OCI-LY1 (cell line): ENCODE measurements around the gene SYNDIG1.

Source experiments
- H2AFZ ChIP-seq: fragments of 200-600 bp; sonication (generic), shearing (Covaris generic); 2 replicates; pipeline ENCODE4 v1.6.0; 2014; ENCODE audit warnings: antibody characterized with exemption, mild to moderate bottlenecking, low read length
- H3F3A ChIP-seq: fragments of 200-600 bp; sonication (generic), shearing (Covaris generic); 2 replicates; pipeline ENCODE4 v1.6.0; 2014; ENCODE audit warnings: mild to moderate bottlenecking, antibody characterized with exemption, low read length, moderate library complexity; ENCODE audit not compliant: insufficient read depth
- H3K27ac ChIP-seq: fragments of 200-600 bp; sonication (generic); 2 replicates; pipeline ENCODE4 v1.5.1; 2014; ENCODE audit warnings: low read length, mixed run types, mild to moderate bottlenecking, low read depth; ENCODE audit not compliant: poor library complexity, severe bottlenecking
- H3K27me3 ChIP-seq: fragments of 200-600 bp; sonication (generic); 2 replicates; pipeline ENCODE4 v1.6.0; 2014; ENCODE audit warnings: antibody characterized with exemption, mild to moderate bottlenecking, low read length, moderate library complexity; ENCODE audit not compliant: insufficient read depth
- H3K36me3 ChIP-seq: fragments of 200-600 bp; sonication (generic); 2 replicates; pipeline ENCODE4 v1.6.1; 2014; ENCODE audit warnings: mild to moderate bottlenecking, antibody characterized with exemption, low read length, moderate library complexity, mixed read lengths; ENCODE audit not compliant: insufficient read depth
- H3K4me1 ChIP-seq: fragments of 200-600 bp; sonication (generic); 2 replicates; pipeline ENCODE4 v1.5.1; 2014; ENCODE audit warnings: mild to moderate bottlenecking, low read length, moderate library complexity; ENCODE audit not compliant: insufficient read depth, severe bottlenecking
- H3K4me2 ChIP-seq: fragments of 200-600 bp; sonication (generic), shearing (Covaris generic); 2 replicates; pipeline ENCODE4 v1.6.1; 2014; ENCODE audit warnings: low read length
- H3K4me3 ChIP-seq: fragments of 200-600 bp; sonication (generic); 2 replicates; pipeline ENCODE4 v1.5.1; 2014; ENCODE audit warnings: low read length, low read depth, mild to moderate bottlenecking, mixed read lengths; ENCODE audit not compliant: poor library complexity, severe bottlenecking
- H3K79me2 ChIP-seq: fragments of 200-600 bp; shearing (Covaris generic); 2 replicates; pipeline ENCODE4 v1.6.1; 2016; ENCODE audit warnings: mixed run types, low read length, mixed read lengths; ENCODE audit not compliant: insufficient read depth
- H3K9ac ChIP-seq: fragments of 200-600 bp; sonication (generic), shearing (Covaris generic); 2 replicates; pipeline ENCODE4 v1.6.1; 2014; ENCODE audit warnings: mild to moderate bottlenecking, low read length, mixed read lengths
- H3K9me2 ChIP-seq: fragments of 200-600 bp; sonication (generic), shearing (Covaris generic); 2 replicates; pipeline ENCODE4 v1.6.1; 2014; ENCODE audit warnings: low read depth, mild to moderate bottlenecking, low read length, mixed read lengths
- H3K9me3 ChIP-seq: fragments of 200-600 bp; shearing (Covaris generic); 2 replicates; pipeline ENCODE4 v1.6.1; 2014; ENCODE audit warnings: low read length, mixed read lengths
- H4K20me1 ChIP-seq: fragments of 200-600 bp; sonication (generic), shearing (Covaris generic); 2 replicates; pipeline ENCODE4 v1.6.0; 2016; ENCODE audit warnings: mild to moderate bottlenecking, low read length; ENCODE audit not compliant: insufficient read depth
- CTCF ChIP-seq: fragments of 200-600 bp; sonication (generic), shearing (Covaris generic); IDR thresholded peaks from 2 replicates; pipeline ENCODE4 v1.5.1; 2017; ENCODE audit warnings: mild to moderate bottlenecking, antibody characterized with exemption, low read length, moderate library complexity, mixed read lengths
- EZH2 ChIP-seq: fragments of 200-600 bp; sonication (generic), shearing (Covaris generic); IDR thresholded peaks from 2 replicates; pipeline ENCODE4 v1.8.0; 2017; ENCODE audit warnings: borderline replicate concordance, mixed run types, mild to moderate bottlenecking, antibody characterized with exemption, low read length, moderate library complexity, mixed read lengths

Gene SYNDIG1

GRCh38 chr20:24633026-24633425 lies 163.6 kb downstream of the SYNDIG1 start:
- Histone ChIP-seq H3K9me2 (no peaks in the 10 kb centered on the region), H3K4me1 (no peaks in the 10 kb centered on the region)

GRCh38 chr20:24633521-24633920 lies 164.1 kb downstream of the SYNDIG1 start:
- Histone ChIP-seq H2AFZ (no peak overlapping the region), H3K9me3 (no peaks in the 10 kb centered on the region), H3F3A (no peaks in the 10 kb centered on the region), H3K4me3 (no peak overlapping the region), H3K36me3 (no peaks in the 10 kb centered on the region), H3K27me3 (0 out of 2 replicates have a peak, but pooled peaks cover 4% of the 10 kb centered on the region), H3K4me1 (no peaks in the 10 kb centered on the region), H4K20me1 (no peaks in the 10 kb centered on the region), H3K79me2 (no peaks in the 10 kb centered on the region), H3K27ac (no peak overlapping the region), H3K9me2 (no peaks in the 10 kb centered on the region), H3K4me2 (no peak overlapping the region), H3K9ac (no peak overlapping the region)
- TF ChIP-seq CTCF (no peak), EZH2 (no peak)

More at GRCh38 chr20:24633026-24633425, 163.6 kb downstream of the SYNDIG1 start:
- Histone ChIP-seq H3K9ac (no peak overlapping the region), H4K20me1 (no peaks in the 10 kb centered on the region), H3K4me2 (no peak overlapping the region), H3K79me2 (no peaks in the 10 kb centered on the region), H3K4me3 (no peak overlapping the region), H3K9me3 (no peaks in the 10 kb centered on the region), H3K36me3 (no peaks in the 10 kb centered on the region), H3F3A (no peaks in the 10 kb centered on the region), H3K27me3 (0 out of 2 replicates have a peak, but pooled peaks cover 4% of the 10 kb centered on the region), H2AFZ (no peak overlapping the region), H3K27ac (no peak overlapping the region)
- TF ChIP-seq CTCF (no peak), EZH2 (no peak)

GRCh38 chr20:24634855-24635254 lies 165.4 kb downstream of the SYNDIG1 start:
- Histone ChIP-seq H3K9ac (no peak overlapping the region), H3K4me1 (no peaks in the 10 kb centered on the region), H3K9me2 (no peaks in the 10 kb centered on the region), H3K4me3 (no peak overlapping the region), H3K9me3 (no peaks in the 10 kb centered on the region), H3K27me3 (0 out of 2 replicates have a peak, but pooled peaks cover 4% of the 10 kb centered on the region), H3K36me3 (no peaks in the 10 kb centered on the region), H3K27ac (no peak overlapping the region), H4K20me1 (no peaks in the 10 kb centered on the region), H3F3A (no peaks in the 10 kb centered on the region), H3K4me2 (no peak overlapping the region), H3K79me2 (no peaks in the 10 kb centered on the region), H2AFZ (no peak overlapping the region)
- TF ChIP-seq CTCF = no peak
- TF ChIP-seq EZH2 = no peak
